HCT116 (cell line): ENCODE measurements around the gene ANAPC2.

ENCODE experiments used
- CTCF ChIP-seq, 3 experiments: fragments of 200-600 bp in 1 of 3; sonication (generic) in 1 of 3; IDR thresholded peaks in 2 of 3; conservative IDR thresholded peaks in 1 of 3; 2 replicates each; pipeline ENCODE4 v1.5.1; 2012 to 2017; ENCODE audit warnings: low read depth in 2 of 3, low read length in 2 of 3, antibody characterized with exemption in 1 of 3, borderline replicate concordance in 1 of 3, control low read depth in 1 of 3, mild to moderate bottlenecking in 1 of 3, mixed read lengths in 1 of 3, mixed run types in 1 of 3, moderate library complexity in 1 of 3; ENCODE audit not compliant: insufficient read depth in 1 of 3
- ELF1 ChIP-seq: IDR thresholded peaks from 2 replicates; pipeline ENCODE4 v1.6.1; 2012; ENCODE audit warnings: low read depth, borderline replicate concordance
- POLR2A ChIP-seq: IDR thresholded peaks from 2 replicates; pipeline ENCODE4 v1.7.0; 2011; ENCODE audit warnings: borderline replicate concordance; ENCODE audit not compliant: insufficient read depth, insufficient read length; ENCODE audit errors: extremely low read depth

GRCh38 chr9:137147793-137148160 is 40.6 kb downstream of the ANAPC2 start:
- TF ChIP-seq CTCF (IDR thresholded peaks at IDR 0.05 in 2 of 3, conservative IDR thresholded peaks at IDR 0.05 in 1 of 3; ENCODE audit: borderline replicate concordance in 1 of 3, insufficient read depth in 1 of 3, low read depth in 2 of 3, low read length in 2 of 3) (no peak), ELF1 (no peak), POLR2A (no peak)
